ENCODE measurements around the gene MUCL1. TPM values are rescaled to one million over a fixed set of nuclear protein-coding genes. Genes with fewer than 3 reads are reported as not detected.

Gene MUCL1
- total RNA-seq (2021) (not detected in 2 replicates), Bru-seq, nascent RNA (not detected), BruChase-seq, experiment 1, labeled RNA remaining after a 2-hour chase (percentile 5 among the genes with signal in this experiment), BruChase-seq, experiment 2, labeled RNA remaining after a 6-hour chase (not detected)
- long read RNA-seq = 0 reads

- no peak within 1 kb of the TSS for H3K27ac ChIP-seq (ENCODE audit: low read depth, low read length, poor library complexity, severe bottlenecking)
- TF ChIP-seq EZH2 (IDR thresholded peaks at IDR 0.05; ENCODE audit: borderline replicate concordance, low read depth, low read length, poor library complexity, severe bottlenecking) = no peak
- peak; percentile 82 for TF ChIP-seq CTCF (conservative IDR thresholded peaks at IDR 0.05; ENCODE audit: low read depth, low read length)
- no peak within 1 kb of the TSS for H3K4me3 ChIP-seq (ENCODE audit: low read depth, low read length, poor library complexity, severe bottlenecking)
- no TSS peak for BruUV-seq (replicated peaks)
- ChIA-PET POLR2A (ENCODE audit: low non-redundant PET) (no interaction called here), CTCF (interaction anchor here (0.6 kb wide), 1 partner anchor 573 kb away, joined by 3 read pairs; no protein-coding TSS in a partner anchor)
- peaks cover 4% of the 10 kb centered on the region for H3K27me3 ChIP-seq (replicated peaks; ENCODE audit: insufficient read depth, low read depth, low read length, poor library complexity)
- peak; percentile 77 for DNase-seq (ENCODE audit: low spot score)
- intact Hi-C loops (cut with micrococcal nuclease; ENCODE audit: unreplicated experiment) = loop anchor here (1.0 to 10.0 kb wide), 2 partner anchors 104 to 221 kb away; no protein-coding TSS in a partner anchor
- no peaks in the 10 kb centered on the region for H3K36me3 ChIP-seq (ENCODE audit: insufficient read depth, low read length, poor library complexity, severe bottlenecking)
- H3K9me3 ChIP-seq (ENCODE audit: low read depth, low read length, poor library complexity, severe bottlenecking) = no peaks in the 10 kb centered on the region
- no peaks in the 10 kb centered on the region for H3K4me1 ChIP-seq (ENCODE audit: insufficient read depth, low read length, poor library complexity, severe bottlenecking)
Observed at GRCh38 chr12:54853933-54854538, at the start of gene MUCL1. TSS of gene MUCL1 (plus strand) at chr12:54854516. CDS start at chr12:54854583, 67 bp downstream.

GRCh38 chr12:54821676-54822075 is 32.6 kb upstream of the MUCL1 start:
- CTCF ChIA-PET = no interaction called here
- H3K4me3 ChIP-seq (ENCODE audit: low read depth, low read length, poor library complexity, severe bottlenecking) = no peak overlapping the region
- no peak overlapping the region for H3K27ac ChIP-seq (ENCODE audit: low read depth, low read length, poor library complexity, severe bottlenecking)
- no peaks in the 10 kb centered on the region for H3K4me1 ChIP-seq (ENCODE audit: insufficient read depth, low read length, poor library complexity, severe bottlenecking)
- H3K9me3 ChIP-seq (ENCODE audit: low read depth, low read length, poor library complexity, severe bottlenecking) = no peaks in the 10 kb centered on the region
- intact Hi-C loops (cut with micrococcal nuclease; ENCODE audit: unreplicated experiment) = no loop called here
- BruUV-seq (replicated peaks) = no TSS peak
- H3K27me3 ChIP-seq (replicated peaks; ENCODE audit: insufficient read depth, low read depth, low read length, poor library complexity) = no peaks in the 10 kb centered on the region
- POLR2A ChIA-PET (ENCODE audit: low non-redundant PET) = no interaction called here
- TF ChIP-seq EZH2 (IDR thresholded peaks at IDR 0.05; ENCODE audit: borderline replicate concordance, low read depth, low read length, poor library complexity, severe bottlenecking) (no peak), CTCF (conservative IDR thresholded peaks at IDR 0.05; ENCODE audit: low read depth, low read length) (no peak)
- H3K36me3 ChIP-seq (ENCODE audit: insufficient read depth, low read length, poor library complexity, severe bottlenecking) = no peaks in the 10 kb centered on the region
- DNase-seq (ENCODE audit: low spot score) = no peak

- ChIA-PET CTCF (no interaction called here), POLR2A (ENCODE audit: low non-redundant PET) (no interaction called here)
- Histone ChIP-seq H3K27me3 (replicated peaks; ENCODE audit: insufficient read depth, low read depth, low read length, poor library complexity) (no peaks in the 10 kb centered on the region), H3K27ac (ENCODE audit: low read depth, low read length, poor library complexity, severe bottlenecking) (no peak overlapping the region), H3K36me3 (ENCODE audit: insufficient read depth, low read length, poor library complexity, severe bottlenecking) (no peaks in the 10 kb centered on the region), H3K9me3 (ENCODE audit: low read depth, low read length, poor library complexity, severe bottlenecking) (no peaks in the 10 kb centered on the region), H3K4me1 (ENCODE audit: insufficient read depth, low read length, poor library complexity, severe bottlenecking) (no peaks in the 10 kb centered on the region), H3K4me3 (ENCODE audit: low read depth, low read length, poor library complexity, severe bottlenecking) (no peak overlapping the region)
- DNase-seq (ENCODE audit: low spot score) = no peak
- intact Hi-C loops (cut with micrococcal nuclease; ENCODE audit: unreplicated experiment) = no loop called here
- TF ChIP-seq EZH2 (IDR thresholded peaks at IDR 0.05; ENCODE audit: borderline replicate concordance, low read depth, low read length, poor library complexity, severe bottlenecking) (no peak), CTCF (conservative IDR thresholded peaks at IDR 0.05; ENCODE audit: low read depth, low read length) (peak; percentile 43)
- BruUV-seq (replicated peaks) = no TSS peak
Observed at GRCh38 chr12:54824402-54824801, 29.9 kb upstream of the MUCL1 start.
